H9 (cell line): Measurements from ENCODE around the gene GLS. TPM values are rescaled to one million over a fixed set of nuclear protein-coding genes. Genes with fewer than 3 reads are reported as not detected.

Source experiments
- DNase-seq: peaks from one replicate; pipeline ENCODE4 v3.0.0-alpha.2; 2017
- H2AFZ ChIP-seq: one replicate; pipeline ENCODE4 v1.6.1; 2013; ENCODE audit warnings: mild to moderate bottlenecking, low read length, control low read depth, moderate library complexity
- H2AK5ac ChIP-seq: 2 replicates; pipeline ENCODE4 v1.6.1; 2013; ENCODE audit warnings: low read length, control low read depth, mixed read lengths; ENCODE audit not compliant: insufficient read length
- H2BK120ac ChIP-seq: one replicate; pipeline ENCODE4 v1.6.1; 2013; ENCODE audit warnings: low read depth, mild to moderate bottlenecking, low read length, control low read depth, inconsistent platforms; ENCODE audit not compliant: poor library complexity, severe bottlenecking
- H2BK12ac ChIP-seq: 2 replicates; pipeline ENCODE4 v1.6.1; 2013; ENCODE audit warnings: low read length, control low read depth, mixed read lengths, low read depth; ENCODE audit not compliant: insufficient read length
- H2BK15ac ChIP-seq: 2 replicates; pipeline ENCODE4 v1.6.1; 2013; ENCODE audit warnings: low read depth, low read length, control low read depth
- H2BK20ac ChIP-seq: one replicate; pipeline ENCODE4 v1.6.1; 2013; ENCODE audit warnings: low read depth, mild to moderate bottlenecking, low read length, control low read depth, inconsistent platforms; ENCODE audit not compliant: poor library complexity, severe bottlenecking
- H2BK5ac ChIP-seq: 2 replicates; pipeline ENCODE4 v1.6.1; 2013; ENCODE audit warnings: low read length, control low read depth, mixed read lengths; ENCODE audit not compliant: insufficient read length
- H3K14ac ChIP-seq: 2 replicates; pipeline ENCODE4 v1.6.1; 2013; ENCODE audit warnings: low read length, control low read depth; ENCODE audit not compliant: insufficient read depth
- H3K18ac ChIP-seq: 2 replicates; pipeline ENCODE4 v1.6.1; 2013; ENCODE audit warnings: low read depth, mild to moderate bottlenecking, mixed read lengths, low read length, control low read depth; ENCODE audit not compliant: insufficient read length
- H3K23ac ChIP-seq: 2 replicates; pipeline ENCODE4 v1.6.1; 2013; ENCODE audit warnings: low read length, control low read depth, mixed read lengths, low read depth; ENCODE audit not compliant: insufficient read length
- H3K23me2 ChIP-seq: 2 replicates; pipeline ENCODE4 v1.6.1; 2013; ENCODE audit warnings: low read depth, mild to moderate bottlenecking, mixed read lengths, low read length, control low read depth; ENCODE audit not compliant: insufficient read length, poor library complexity, severe bottlenecking
- H3K27ac ChIP-seq: 2 replicates; pipeline ENCODE4 v1.5.1; 2013; ENCODE audit warnings: low read length, control low read depth, mixed read lengths, low read depth; ENCODE audit not compliant: insufficient read length
- H3K27me3 ChIP-seq: 2 replicates; pipeline ENCODE4 v1.6.1; 2013; ENCODE audit warnings: low read length, control low read depth, inconsistent platforms; ENCODE audit not compliant: insufficient read depth
- H3K4ac ChIP-seq: 2 replicates; pipeline ENCODE4 v1.6.1; 2013; ENCODE audit warnings: low read depth, mild to moderate bottlenecking, control low read depth, inconsistent platforms, low read length, moderate library complexity
- H3K4me1 ChIP-seq: 2 replicates; pipeline ENCODE4 v1.6.1; 2013; ENCODE audit warnings: low read length, control low read depth, inconsistent platforms; ENCODE audit not compliant: insufficient read depth
- H3K4me2 ChIP-seq: 2 replicates; pipeline ENCODE4 v1.6.1; 2013; ENCODE audit warnings: low read length, control low read depth, mixed read lengths; ENCODE audit not compliant: insufficient read length, insufficient read depth
- H3K56ac ChIP-seq: 2 replicates; pipeline ENCODE4 v1.6.1; 2013; ENCODE audit warnings: low read depth, mild to moderate bottlenecking, mixed read lengths, low read length, control low read depth; ENCODE audit not compliant: insufficient read length
- H3K79me1 ChIP-seq: 2 replicates; pipeline ENCODE4 v1.6.1; 2013; ENCODE audit warnings: low read depth, mild to moderate bottlenecking, moderate library complexity, low read length, control low read depth, inconsistent platforms; ENCODE audit not compliant: insufficient read depth, poor library complexity, severe bottlenecking
- H3K79me2 ChIP-seq: 2 replicates; pipeline ENCODE4 v1.6.1; 2013; ENCODE audit warnings: low read length, control low read depth, inconsistent platforms; ENCODE audit not compliant: insufficient read depth
- H3K9ac ChIP-seq: 2 replicates; pipeline ENCODE4 v1.6.1; 2013; ENCODE audit warnings: low read length, control low read depth, mixed read lengths; ENCODE audit not compliant: insufficient read length; ENCODE audit errors: extremely low read depth
- H3K9me3 ChIP-seq: one replicate; pipeline ENCODE4 v1.6.1; 2013; ENCODE audit warnings: low read depth, low read length, inconsistent platforms; ENCODE audit not compliant: control insufficient read depth
- H3T11ph ChIP-seq: one replicate; pipeline ENCODE4 v1.6.1; 2013; ENCODE audit warnings: mild to moderate bottlenecking, low read length, control low read depth, inconsistent platforms
- H4K20me1 ChIP-seq: one replicate; pipeline ENCODE4 v1.6.1; 2013; ENCODE audit not compliant: control insufficient read depth, insufficient read length, insufficient read depth
- H4K5ac ChIP-seq: 2 replicates; pipeline ENCODE4 v1.6.1; 2013; ENCODE audit warnings: low read depth, mild to moderate bottlenecking, mixed read lengths, low read length, control low read depth; ENCODE audit not compliant: insufficient read length
- H4K8ac ChIP-seq: replicated peaks from 2 replicates; pipeline ENCODE4 v1.6.1; 2013; ENCODE audit warnings: low read length, control low read depth, mixed read lengths, low read depth; ENCODE audit not compliant: insufficient read length
- H4K91ac ChIP-seq: 2 replicates; pipeline ENCODE4 v1.6.1; 2013; ENCODE audit warnings: low read depth, mild to moderate bottlenecking, moderate library complexity, mixed read lengths, low read length, control low read depth; ENCODE audit not compliant: insufficient read length
- H3K27ac Mint-ChIP-seq, 3 experiments: 2 replicates in 2 of 3; 3 replicates in 1 of 3; pipeline ENCODE4 v1.8.0; 2020 to 2021; ENCODE audit warnings: mixed read lengths in 3 of 3, mild to moderate bottlenecking in 1 of 3, moderate library complexity in 1 of 3
- H3K27me3 Mint-ChIP-seq: 2 replicates; pipeline ENCODE4 v1.8.0; 2021; ENCODE audit warnings: low read depth, mild to moderate bottlenecking, moderate library complexity, mixed read lengths
- H3K36me3 Mint-ChIP-seq, 3 experiments: 2 replicates in 2 of 3; 3 replicates in 1 of 3; pipeline ENCODE4 v1.8.0; 2020 to 2021; ENCODE audit warnings: low read depth in 3 of 3, mixed read lengths in 3 of 3; ENCODE audit not compliant: insufficient read depth in 1 of 3
- H3K4me1 Mint-ChIP-seq, 2 experiments: 2 replicates each; pipeline ENCODE4 v1.8.0; 2020; ENCODE audit warnings: mixed read lengths in 2 of 2
- H3K4me3 Mint-ChIP-seq, 2 experiments: 2 replicates in 1 of 2; 3 replicates in 1 of 2; pipeline ENCODE4 v1.8.0; 2020 to 2021; ENCODE audit warnings: mild to moderate bottlenecking in 2 of 2, mixed read lengths in 2 of 2, moderate library complexity in 1 of 2
- H3K9me3 Mint-ChIP-seq, 2 experiments: 2 replicates in 1 of 2; 3 replicates in 1 of 2; pipeline ENCODE4 v1.8.0; 2020; ENCODE audit warnings: mild to moderate bottlenecking in 2 of 2, mixed read lengths in 2 of 2, moderate library complexity in 1 of 2
- WGBS: extraction: QIAGEN DNeasy Blood & Tissue Kit; methylation state at CpG from one replicate; pipeline ENCODE4 v1.1.7; 2013; ENCODE audit warnings: missing lambda C conversion rate, low lambda C conversion rate, mixed read lengths; ENCODE audit not compliant: insufficient read length; ENCODE audit errors: extremely low coverage; 5-methylcytosine and 5-hydroxymethylcytosine counted together
- total RNA-seq: library from RNA; stranded (reverse); gene quantifications from 2 replicates; pipeline ENCODE4 v1.2.1, GENCODE V29; 2021
- TF ChIP-seq, protein P1 (sequence below): fragments of 200-600 bp; sonication (generic); conservative IDR thresholded peaks from 3 replicates; pipeline ENCODE4 v1.8.0; 2021; ENCODE audit warnings: antibody characterized with exemption, mild to moderate bottlenecking

The GLS gene
- total RNA-seq, 1 experiment from 2014 or later = 69.3 TPM

DNA sequence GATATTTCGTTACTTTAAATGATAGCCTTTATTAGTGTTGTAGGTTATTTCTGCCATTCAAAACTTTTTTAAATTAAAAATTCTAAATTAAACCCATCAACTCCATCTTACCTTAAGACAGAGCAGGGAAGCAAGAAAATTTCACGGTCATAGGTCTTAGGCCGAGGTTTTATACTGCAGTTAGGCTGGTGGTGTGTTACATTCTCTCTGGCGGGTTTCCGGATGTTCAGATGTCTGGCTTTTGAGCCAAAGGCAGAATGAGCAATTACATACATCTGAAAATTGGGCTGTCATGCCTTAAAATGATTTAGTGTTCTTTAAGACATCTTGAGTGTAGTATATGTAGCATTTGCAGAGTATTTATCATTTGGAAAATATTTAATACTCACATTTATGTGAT, 27.9 kb downstream of the GLS start:
- WGBS = no CpG with 5 or more reads among the region's 5 CpGs
- no peak overlapping the region for H3K27ac ChIP-seq

More for the DNA sequence above, 27.9 kb downstream of the GLS start:
- H4K20me1 ChIP-seq = no peaks in the 10 kb centered on the region
- H3K9me3 Mint-ChIP-seq = no peaks in the 10 kb centered on the region
- H2BK120ac ChIP-seq = no peak overlapping the region
- no peak overlapping the region for H4K8ac ChIP-seq
- H2BK15ac ChIP-seq = no peak overlapping the region; the same call in 1 of the 2 replicates
- H3K56ac ChIP-seq = no peak overlapping the region
- H3K23ac ChIP-seq = no peak overlapping the region
- no peaks in the 10 kb centered on the region for H3K4me1 ChIP-seq
- TF ChIP-seq, protein P1, sequence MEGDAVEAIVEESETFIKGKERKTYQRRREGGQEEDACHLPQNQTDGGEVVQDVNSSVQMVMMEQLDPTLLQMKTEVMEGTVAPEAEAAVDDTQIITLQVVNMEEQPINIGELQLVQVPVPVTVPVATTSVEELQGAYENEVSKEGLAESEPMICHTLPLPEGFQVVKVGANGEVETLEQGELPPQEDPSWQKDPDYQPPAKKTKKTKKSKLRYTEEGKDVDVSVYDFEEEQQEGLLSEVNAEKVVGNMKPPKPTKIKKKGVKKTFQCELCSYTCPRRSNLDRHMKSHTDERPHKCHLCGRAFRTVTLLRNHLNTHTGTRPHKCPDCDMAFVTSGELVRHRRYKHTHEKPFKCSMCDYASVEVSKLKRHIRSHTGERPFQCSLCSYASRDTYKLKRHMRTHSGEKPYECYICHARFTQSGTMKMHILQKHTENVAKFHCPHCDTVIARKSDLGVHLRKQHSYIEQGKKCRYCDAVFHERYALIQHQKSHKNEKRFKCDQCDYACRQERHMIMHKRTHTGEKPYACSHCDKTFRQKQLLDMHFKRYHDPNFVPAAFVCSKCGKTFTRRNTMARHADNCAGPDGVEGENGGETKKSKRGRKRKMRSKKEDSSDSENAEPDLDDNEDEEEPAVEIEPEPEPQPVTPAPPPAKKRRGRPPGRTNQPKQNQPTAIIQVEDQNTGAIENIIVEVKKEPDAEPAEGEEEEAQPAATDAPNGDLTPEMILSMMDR = no peak
- no peaks in the 10 kb centered on the region for H3K4me1 Mint-ChIP-seq
- H3T11ph ChIP-seq = no peak overlapping the region
- H3K36me3 Mint-ChIP-seq = peaks cover 8 to 20% (median 18%) of the 10 kb centered on the region in 3 experiments; a peak in 6 of 7 replicates
- H3K27me3 ChIP-seq = no peaks in the 10 kb centered on the region
- DNase-seq = no peak
- no peaks in the 10 kb centered on the region for H3K9me3 ChIP-seq
- no peak overlapping the region for H4K5ac ChIP-seq
- no peak overlapping the region for H3K4ac ChIP-seq
- H3K14ac ChIP-seq = no peak overlapping the region
- H3K9ac ChIP-seq = no peak overlapping the region
- H2BK20ac ChIP-seq = no peak overlapping the region
- H2AK5ac ChIP-seq = no peak overlapping the region
- H3K4me2 ChIP-seq = no peak overlapping the region
- H4K91ac ChIP-seq = no peak overlapping the region
- H3K27ac Mint-ChIP-seq = no peak overlapping the region
- no peaks in the 10 kb centered on the region for H3K79me1 ChIP-seq
- H3K79me2 ChIP-seq = no peaks in the 10 kb centered on the region
- no peak overlapping the region for H3K4me3 Mint-ChIP-seq
- H3K27me3 Mint-ChIP-seq = no peaks in the 10 kb centered on the region
- no peak overlapping the region for H3K18ac ChIP-seq
- H3K23me2 ChIP-seq = no peaks in the 10 kb centered on the region
- no peak overlapping the region for H2BK12ac ChIP-seq
- no peak overlapping the region for H2BK5ac ChIP-seq
- H2AFZ ChIP-seq = no peak overlapping the region
